Astrocyte of the spinal cord (primary cell): ENCODE data around the gene NPHP4.

Experiments used
- DNase-seq: peaks from one replicate; pipeline ENCODE4 v3.0.0; 2011; ENCODE audit warnings: low read depth, low spot score
- H3K4me3 ChIP-seq: 2 replicates; pipeline ENCODE4 v1.5.1; 2011; ENCODE audit warnings: low read depth, mild to moderate bottlenecking, low read length, moderate library complexity
- in situ Hi-C: cut with HindIII; loops from 2 replicates; pipeline ENCODE4 v1.10.0; 2017; ENCODE audit warnings: low sequenced_read_pairs
- TF ChIP-seq, protein P1 (sequence below): IDR thresholded peaks from 2 replicates; pipeline ENCODE4 v1.5.1; 2012; ENCODE audit warnings: low read depth, mild to moderate bottlenecking, low read length, inconsistent platforms

Gene NPHP4

DNA sequence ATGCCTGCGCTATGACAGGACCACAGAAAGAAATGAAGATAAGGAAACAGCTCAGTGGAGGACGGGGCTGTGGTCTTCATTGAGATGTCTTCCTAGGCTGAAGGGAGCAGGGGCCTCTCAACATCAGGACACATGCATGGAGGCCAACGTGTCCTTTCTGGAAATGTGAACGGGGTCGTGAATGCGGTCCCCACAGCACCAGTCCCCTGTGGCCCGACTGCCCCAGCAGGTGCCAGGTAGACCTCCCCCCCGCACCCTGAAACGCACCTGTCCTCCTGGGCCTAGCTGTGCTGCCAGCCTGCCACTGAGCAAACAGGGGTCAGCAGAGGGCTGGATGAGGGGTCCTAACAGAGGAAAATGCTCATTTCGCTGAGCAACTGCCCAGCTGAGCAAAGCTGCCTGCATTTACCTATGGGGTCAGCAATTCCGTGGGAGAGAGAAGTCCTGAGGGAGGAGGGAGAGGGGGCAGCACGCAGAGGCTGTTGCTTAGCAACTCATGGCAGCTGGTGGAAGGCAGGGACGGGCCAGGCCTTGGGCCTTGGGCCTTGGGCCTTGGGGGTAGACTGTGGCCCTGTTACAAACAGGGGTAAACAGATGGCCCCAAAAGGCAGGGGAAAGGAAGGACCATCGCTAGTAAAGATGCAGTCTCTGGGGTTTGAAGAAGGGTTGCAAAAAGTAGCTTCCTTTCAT, 77.4 kb downstream of the NPHP4 start:
- in situ Hi-C loops, result no loop called here
- no peak overlapping the region for H3K4me3 ChIP-seq
- DNase-seq, result no peak
- TF ChIP-seq, protein P1, sequence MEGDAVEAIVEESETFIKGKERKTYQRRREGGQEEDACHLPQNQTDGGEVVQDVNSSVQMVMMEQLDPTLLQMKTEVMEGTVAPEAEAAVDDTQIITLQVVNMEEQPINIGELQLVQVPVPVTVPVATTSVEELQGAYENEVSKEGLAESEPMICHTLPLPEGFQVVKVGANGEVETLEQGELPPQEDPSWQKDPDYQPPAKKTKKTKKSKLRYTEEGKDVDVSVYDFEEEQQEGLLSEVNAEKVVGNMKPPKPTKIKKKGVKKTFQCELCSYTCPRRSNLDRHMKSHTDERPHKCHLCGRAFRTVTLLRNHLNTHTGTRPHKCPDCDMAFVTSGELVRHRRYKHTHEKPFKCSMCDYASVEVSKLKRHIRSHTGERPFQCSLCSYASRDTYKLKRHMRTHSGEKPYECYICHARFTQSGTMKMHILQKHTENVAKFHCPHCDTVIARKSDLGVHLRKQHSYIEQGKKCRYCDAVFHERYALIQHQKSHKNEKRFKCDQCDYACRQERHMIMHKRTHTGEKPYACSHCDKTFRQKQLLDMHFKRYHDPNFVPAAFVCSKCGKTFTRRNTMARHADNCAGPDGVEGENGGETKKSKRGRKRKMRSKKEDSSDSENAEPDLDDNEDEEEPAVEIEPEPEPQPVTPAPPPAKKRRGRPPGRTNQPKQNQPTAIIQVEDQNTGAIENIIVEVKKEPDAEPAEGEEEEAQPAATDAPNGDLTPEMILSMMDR, result no peak

- DNase-seq, result no peak
- no peak overlapping the region for H3K4me3 ChIP-seq
- TF ChIP-seq, protein P1, result no peak
- in situ Hi-C loops, result no loop called here
These were observed 78.3 kb downstream of the NPHP4 start for GRCh38 chr1:5913876-5914275.

DNA sequence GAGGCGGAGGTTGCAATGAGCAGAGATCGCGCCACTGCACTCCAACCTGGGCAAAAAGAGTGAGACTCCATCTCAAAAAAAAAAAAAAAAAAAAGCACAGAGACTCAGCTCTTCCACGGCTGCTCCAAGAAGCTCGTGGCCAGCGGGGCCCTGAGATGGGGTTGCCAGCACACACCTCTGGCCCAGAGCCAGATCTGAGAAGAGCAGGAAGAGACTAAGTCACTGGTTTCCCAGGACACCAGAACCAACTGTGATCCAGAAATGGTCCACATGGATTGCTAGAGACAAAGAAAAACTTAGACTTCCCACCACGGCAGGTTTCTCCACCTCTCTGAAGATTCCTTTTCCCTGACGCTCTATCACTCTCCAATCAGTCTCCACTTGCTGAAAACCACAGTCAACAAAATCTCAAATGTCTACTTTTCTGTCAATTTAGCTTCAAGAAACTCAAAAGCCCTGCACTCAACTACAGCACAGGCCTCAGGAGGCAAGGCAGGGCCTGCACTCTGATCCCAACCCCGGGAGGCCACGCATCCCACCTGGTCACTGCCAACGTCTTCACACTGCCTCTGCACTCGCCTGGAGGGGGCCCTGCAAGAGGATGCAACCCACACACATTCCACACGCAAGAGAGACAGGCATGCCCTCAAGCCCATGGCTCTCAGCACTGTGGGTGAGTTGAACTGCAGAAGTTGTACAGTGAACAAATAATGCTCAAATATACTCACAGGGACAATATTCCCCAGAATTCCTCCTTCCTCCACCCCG, 79.0 kb downstream of the NPHP4 start:
- in situ Hi-C loops, result no loop called here
- DNase-seq, result no peak
- TF ChIP-seq, protein P1, result no peak
- H3K4me3 ChIP-seq, result no peak overlapping the region

DNA sequence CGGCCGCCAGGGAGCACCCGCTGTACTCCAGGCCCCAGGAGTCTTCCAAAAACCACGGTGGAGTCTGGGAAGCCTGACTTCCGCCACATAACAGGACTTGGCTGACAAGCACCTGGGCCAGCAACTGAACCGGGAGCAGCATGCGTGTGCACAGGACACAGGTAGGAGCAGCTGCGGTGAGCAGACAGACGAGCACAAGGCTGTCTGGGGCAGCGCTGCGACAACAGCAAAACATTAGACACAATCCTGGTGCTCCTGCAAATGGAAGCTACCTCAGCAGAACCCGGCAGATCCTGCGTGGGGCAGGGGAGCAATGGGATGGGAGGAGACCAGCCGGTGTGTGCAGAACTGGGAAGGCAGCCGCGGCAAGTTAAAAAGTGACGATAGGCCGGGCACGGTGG, 80.4 kb downstream of the NPHP4 start:
- H3K4me3 ChIP-seq, result no peak overlapping the region
- in situ Hi-C loops, result no loop called here
- no peak for DNase-seq
- TF ChIP-seq, protein P1, result no peak

- no peak for DNase-seq
- in situ Hi-C loops, result no loop called here
- no peak overlapping the region for H3K4me3 ChIP-seq
- TF ChIP-seq, protein P1, result no peak
These were observed 81.1 kb downstream of the NPHP4 start for GRCh38 chr1:5911157-5911556.

- no peak overlapping the region for H3K4me3 ChIP-seq
- DNase-seq, result no peak
- TF ChIP-seq, protein P1, result no peak
- in situ Hi-C loops, result no loop called here
These were observed 81.6 kb downstream of the NPHP4 start for GRCh38 chr1:5910666-5911065.
